GM21528 (cell line): Measurements from ENCODE around the gene BFSP2.
A peak's percentile ranks its signal among the peaks of the same experiment; 100 is the strongest.
"Not testable (repeated sequence)": the region's sequence is repeated elsewhere in the genome, so short reads cannot be mapped to it uniquely, and the experiment has no call there.

Experiments used
- ATAC-seq: cut with Tn5 transposase; IDR thresholded peaks from one replicate; pipeline ENCODE4 v1.9.1; 2021; ENCODE audit warnings: mild to moderate bottlenecking, moderate library complexity; ENCODE audit not compliant: unreplicated experiment, low FRiP score

Gene BFSP2

GRCh38 chr3:133505813-133506212, 106.0 kb downstream of the BFSP2 start:
- peak; percentile 50 for ATAC-seq

GRCh38 chr3:133506215-133506901, 106.5 kb downstream of the BFSP2 start:
- peak; percentile 94 for ATAC-seq

GRCh38 chr3:133509488-133509887, 109.6 kb downstream of the BFSP2 start:
- no peak for ATAC-seq

GRCh38 chr3:133512416-133513089, 112.7 kb downstream of the BFSP2 start:
- ATAC-seq, result no peak

- no peak for ATAC-seq
Measured at GRCh38 chr3:133514418-133514817, 114.6 kb downstream of the BFSP2 start.

- ATAC-seq, result no peak
Measured at GRCh38 chr3:133515127-133515526, 115.3 kb downstream of the BFSP2 start.

- ATAC-seq, result no peak
Measured at GRCh38 chr3:133520286-133520685, 120.4 kb downstream of the BFSP2 start.

GRCh38 chr3:133520938-133521337, 121.1 kb downstream of the BFSP2 start:
- not testable (repeated sequence) for ATAC-seq

GRCh38 chr3:133521946-133522345, 122.1 kb downstream of the BFSP2 start:
- ATAC-seq, result no peak

- not testable (repeated sequence) for ATAC-seq
Measured at GRCh38 chr3:133523758-133524157, 123.9 kb downstream of the BFSP2 start.
